Tibial nerve (tissue), 4 donors: ENCODE measurements around the gene NR1D1.

ENCODE experiments used
- CTCF ChIP-seq, 5 experiments: fragments of 200-600 bp in 3 of 5; fragments of 450-650 bp in 2 of 5; sonication (generic) in 3 of 5; IDR thresholded peaks; one replicate each; pipeline ENCODE4 v1.5.1; 2016 to 2019; ENCODE audit warnings: antibody characterized with exemption in 5 of 5, mild to moderate bottlenecking in 3 of 5, moderate library complexity in 2 of 5
- EP300 ChIP-seq, 2 donors: sonication (generic); formaldehyde crosslinking; IDR thresholded peaks; one replicate each; pipeline ENCODE4 v1.6.1; 2017; ENCODE audit warnings: antibody characterized with exemption in 2 of 2, mild to moderate bottlenecking in 1 of 2
- POLR2A ChIP-seq, 2 donors: fragments of 450-650 bp; IDR thresholded peaks; one replicate each; pipeline ENCODE4 v1.6.1; 2017; ENCODE audit warnings: antibody characterized with exemption in 2 of 2, mild to moderate bottlenecking in 2 of 2, moderate library complexity in 2 of 2

- TF ChIP-seq CTCF (IDR thresholded peaks at IDR 0.05), result no peak
- TF ChIP-seq EP300 (IDR thresholded peaks at IDR 0.05), result peak in 1 of 2 donors; percentile 27
- TF ChIP-seq POLR2A (IDR thresholded peaks at IDR 0.05), result no peak
Observed at GRCh38 chr17:40095351-40095943, 4.9 kb downstream of the NR1D1 start.
